GM12878 (cell line): ENCODE results near the gene CCDC127. TPM values are rescaled to one million over a fixed set of nuclear protein-coding genes. Genes with fewer than 3 reads are reported as not detected.

Experiments used
- ATAC-seq: fragments of 200-7000 bp; cut with Tn5 transposase; 3 replicates; pipeline ENCODE4 v1.9.1; 2020; ENCODE audit warnings: mild to moderate bottlenecking, moderate library complexity
- BruUV-seq: library from RNA; stranded (reverse); fragments of 400-500 nt; replicated peaks from 2 replicates; lab custom pipeline; 2021; lab: Mats Ljungman, UMichigan
- CTCF ChIA-PET: fragments of 300-600 bp; sonication (Branson Sonifier 250); formaldehyde crosslinking; extraction: SDS; loops from one replicate; lab custom pipeline; 2021; ENCODE audit warnings: inconsistent platforms; lab: Yijun Ruan, JAX
- POLR2A ChIA-PET: fragments of 350-600 bp; formaldehyde crosslinking; extraction: SDS; loops from one replicate; lab custom pipeline; 2021; ENCODE audit warnings: inconsistent platforms; lab: Charles Lee
- RAD21 ChIA-PET: fragments of 300-600 bp; sonication (Branson Sonifier 250); formaldehyde crosslinking; loops from one replicate; lab custom pipeline; 2023; ENCODE audit warnings: antibody characterized with exemption; ENCODE audit not compliant: unreplicated experiment; lab: Charles Lee
- SMC1A ChIA-PET: fragments of 300-600 bp; sonication (Branson Sonifier 250); formaldehyde crosslinking; loops from one replicate; lab custom pipeline; 2023; ENCODE audit not compliant: unreplicated experiment, uncharacterized antibody; lab: Charles Lee
- DNase-seq: peaks from one replicate; pipeline ENCODE4 v3.0.0-alpha.2; 2011; ENCODE audit warnings: low read depth, low spot score
- FAIRE-seq: peaks from 3 replicates; lab custom pipeline; 2011; peaks lifted over from hg19 to GRCh38; lab: Jason Lieb, UNC
- H2AFZ ChIP-seq: 2 replicates; pipeline ENCODE4 v1.6.0; 2011; ENCODE audit warnings: low read depth, low read length, control low read depth; ENCODE audit not compliant: control insufficient read depth
- H3K27ac ChIP-seq: 2 replicates; pipeline ENCODE4 v1.5.1; 2011; ENCODE audit warnings: control low read depth; ENCODE audit not compliant: control insufficient read depth, insufficient read depth
- H3K27me3 ChIP-seq, 2 experiments: replicated peaks in 1 of 2; 2 replicates each; pipeline versions ENCODE4 v1.6.0 to v1.6.1; 2011; ENCODE audit warnings: low read length in 1 of 2; ENCODE audit not compliant: control insufficient read depth in 2 of 2, insufficient read depth in 2 of 2
- H3K36me3 ChIP-seq, 2 experiments: 2 replicates each; pipeline ENCODE4 v1.5.1; 2011; ENCODE audit warnings: low read length in 1 of 2; ENCODE audit not compliant: control insufficient read depth in 2 of 2, insufficient read depth in 2 of 2
- H3K4me1 ChIP-seq: 2 replicates; pipeline ENCODE4 v1.6.1; 2011; ENCODE audit warnings: mild to moderate bottlenecking, low read length, moderate library complexity, mixed read lengths; ENCODE audit not compliant: control insufficient read depth, insufficient read depth
- H3K4me2 ChIP-seq: 2 replicates; pipeline ENCODE4 v1.6.0; 2011; ENCODE audit warnings: control low read depth; ENCODE audit not compliant: control insufficient read depth, insufficient read depth
- H3K4me3 ChIP-seq: fragments of 200-600 bp; sonication (generic); 2 replicates; pipeline ENCODE4 v1.5.1; 2016
- H3K79me2 ChIP-seq: 2 replicates; pipeline ENCODE4 v1.6.0; 2011; ENCODE audit warnings: low read length; ENCODE audit not compliant: control insufficient read depth, insufficient read depth
- H3K9ac ChIP-seq: 2 replicates; pipeline ENCODE4 v1.8.0; 2011; ENCODE audit warnings: low read length, control low read depth, mixed read lengths; ENCODE audit not compliant: control insufficient read depth, insufficient read depth
- H3K9me3 ChIP-seq: replicated peaks from 3 replicates; pipeline ENCODE4 v1.5.1; 2011; ENCODE audit warnings: mild to moderate bottlenecking, low read length; ENCODE audit not compliant: control insufficient read depth, insufficient read depth
- H4K20me1 ChIP-seq: 2 replicates; pipeline ENCODE4 v1.6.0; 2011; ENCODE audit not compliant: control insufficient read depth, insufficient read depth
- EED ChIP-seq: sonication (generic); IDR thresholded peaks from 2 replicates; pipeline ENCODE4 v1.6.1; 2016; ENCODE audit warnings: antibody characterized with exemption, low read depth
- NR2F1 ChIP-seq: fragments of 450-650 bp; conservative IDR thresholded peaks from 2 replicates; pipeline ENCODE4 v1.6.1; 2017; ENCODE audit warnings: mild to moderate bottlenecking
- POLR2AphosphoS2 ChIP-seq: IDR thresholded peaks from 2 replicates; pipeline ENCODE4 v1.6.1; 2011; ENCODE audit warnings: low read depth, mild to moderate bottlenecking, low read length, improper control_type of control experiment, moderate library complexity
- YY1 ChIP-seq: IDR thresholded peaks from 2 replicates; pipeline ENCODE4 v1.6.1; 2011; ENCODE audit warnings: low read depth, mild to moderate bottlenecking, low read length
- ZBTB40 ChIP-seq: fragments of 450-650 bp; IDR thresholded peaks from 2 replicates; pipeline ENCODE4 v1.6.1; 2016; ENCODE audit warnings: mild to moderate bottlenecking, moderate library complexity, borderline replicate concordance
- WGBS: methylation state at CpG from one replicate; pipeline ENCODE4 v1.1.6; 2016; ENCODE audit warnings: low lambda C conversion rate; ENCODE audit not compliant: insufficient replicate concordance, insufficient coverage; ENCODE audit errors: missing lambda C conversion rate; 5-methylcytosine and 5-hydroxymethylcytosine counted together
- in situ Hi-C: fragments of 300-500 bp; cut with MboI; formaldehyde crosslinking; loops from 9 replicates; pipeline ENCODE4 v1.14.3; 2018; ENCODE audit warnings: mixed read lengths
- intact Hi-C: fragments of 100-400 bp; cut with micrococcal nuclease; formaldehyde crosslinking; loops from one replicate; pipeline ENCODE4 v1.14.2; 2022; ENCODE audit not compliant: unreplicated experiment
- polyA plus RNA-seq, 11 experiments: library from polyadenylated mRNA; depleted of rRNA in 4 of 11; unstranded in 6 of 11; stranded (reverse) in 5 of 11; fragments of >200 nt; fragmentation: Nextera tagmentation in 4 of 11; fragmentation: Illumina TruSeq in 1 of 11; extraction: Ambion mirVana in 4 of 11; extraction: Trizol in 1 of 11; gene quantifications; 1 replicate in 1 of 11; 2 replicates in 10 of 11; pipeline versions ENCODE4 v1.2.1 to v1.2.3, GENCODE V29; 2011 to 2016; ENCODE audit warnings: inconsistent platforms in 2 of 11, missing spikeins in 2 of 11, low read depth in 1 of 11
- total RNA-seq, 4 experiments: library from RNA; depleted of rRNA in 3 of 4; stranded (reverse); fragments of >200 nt in 3 of 4; fragmentation: Illumina TruSeq in 1 of 4; extraction: Trizol in 1 of 4; gene quantifications; 2 replicates each; pipeline versions ENCODE4 v1.2.1 to v1.2.3, GENCODE V29; 2013 to 2021

The CCDC127 gene
- total and polyA plus RNA-seq, 10 of the 15 experiments (the other 5 are each of a cell fraction or from before 2014, with no cell fraction given) = 1.9 to 6.9 (median 2.9) TPM

GRCh38 chr5:155651-156410 lies 62.1 kb downstream of the CCDC127 start:
- no peak for TF ChIP-seq NR2F1
- TF ChIP-seq ZBTB40 = no peak
- no peak for TF ChIP-seq YY1
- no peak for TF ChIP-seq POLR2AphosphoS2
- TF ChIP-seq EED = no peak
- Histone ChIP-seq H4K20me1 (no peaks in the 10 kb centered on the region), H3K9ac (no peak overlapping the region), H3K9me3 (no peaks in the 10 kb centered on the region), H3K4me3 (no peak overlapping the region), H3K79me2 (no peaks in the 10 kb centered on the region), H3K36me3 (no peaks in the 10 kb centered on the region), H3K27ac (no peak overlapping the region), H3K4me2 (no peak overlapping the region), H3K27me3 (no peaks in the 10 kb centered on the region), H3K4me1 (no peaks in the 10 kb centered on the region), H2AFZ (no peak overlapping the region)
- ATAC-seq = no peak
- no TSS peak for BruUV-seq
- intact Hi-C loops (no loop called here), in situ Hi-C loops (no loop called here)
- WGBS = 45% methylated on average over 23 of the region's 23 CpGs
- no peak for DNase-seq
- RAD21 ChIA-PET = no interaction called here
- no peak for FAIRE-seq
- CTCF ChIA-PET = no interaction called here
- POLR2A ChIA-PET = no interaction called here
- SMC1A ChIA-PET = no interaction called here
